GM18951 (cell line): ENCODE measurements around the gene MB21D2.

Experiments used
- POLR2A ChIP-seq: IDR thresholded peaks from 4 replicates; pipeline ENCODE4 v1.6.1; 2011; ENCODE audit warnings: mild to moderate bottlenecking; ENCODE audit not compliant: insufficient read length, insufficient read depth; ENCODE audit errors: extremely low read depth
- in situ Hi-C: fragments of 300-500 bp; cut with MboI; formaldehyde crosslinking; loops from one replicate; pipeline ENCODE4 v1.12.0; 2022; ENCODE audit warnings: low sequenced_read_pairs, mixed read lengths, inconsistent platforms; ENCODE audit not compliant: unreplicated experiment

Gene MB21D2

GRCh38 chr3:192821161-192821560, 96.5 kb downstream of the MB21D2 start:
- no peak for TF ChIP-seq POLR2A
- in situ Hi-C loops = loop anchor here (25.0 kb wide), 1 partner anchor 741 kb away; the partner anchor contains the start of gene ATP13A4

GRCh38 chr3:192820161-192820560, 97.5 kb downstream of the MB21D2 start:
- in situ Hi-C loops = loop anchor here (25.0 kb wide), 1 partner anchor 742 kb away; the partner anchor contains the start of gene ATP13A4
- no peak for TF ChIP-seq POLR2A

- no peak for TF ChIP-seq POLR2A
- in situ Hi-C loops = loop anchor here (5.0 to 25.0 kb wide), 2 partner anchors 223 to 743 kb away; partner anchors contain the start of gene ATP13A4
Measured at GRCh38 chr3:192819001-192819569, 98.6 kb downstream of the MB21D2 start.

GRCh38 chr3:192818126-192818525, 99.5 kb downstream of the MB21D2 start:
- in situ Hi-C loops = loop anchor here (5.0 to 25.0 kb wide), 2 partner anchors 224 to 744 kb away; partner anchors contain the start of gene ATP13A4
- TF ChIP-seq POLR2A = no peak

- in situ Hi-C loops = loop anchor here (5.0 to 25.0 kb wide), 2 partner anchors 225 to 745 kb away; partner anchors contain the start of gene ATP13A4
- TF ChIP-seq POLR2A = no peak
Measured at GRCh38 chr3:192817506-192817905, 100.2 kb downstream of the MB21D2 start.

- no peak for TF ChIP-seq POLR2A
- in situ Hi-C loops = loop anchor here (5.0 to 25.0 kb wide), 2 partner anchors 225 to 745 kb away; partner anchors contain the start of gene ATP13A4
Measured at GRCh38 chr3:192817053-192817452, 100.6 kb downstream of the MB21D2 start.

- in situ Hi-C loops = loop anchor here (5.0 to 25.0 kb wide), 2 partner anchors 226 to 746 kb away; partner anchors contain the start of gene ATP13A4
- no peak for TF ChIP-seq POLR2A
Measured at GRCh38 chr3:192816351-192816750, 101.3 kb downstream of the MB21D2 start.

- in situ Hi-C loops = loop anchor here (25.0 kb wide), 1 partner anchor 749 kb away; the partner anchor contains the start of gene ATP13A4
- TF ChIP-seq POLR2A = no peak
Measured at GRCh38 chr3:192812743-192813383, 104.8 kb downstream of the MB21D2 start.

- no peak for TF ChIP-seq POLR2A
- in situ Hi-C loops = loop anchor here (25.0 kb wide), 1 partner anchor 757 kb away; the partner anchor contains the start of gene ATP13A4
Measured at GRCh38 chr3:192805711-192806110, 111.9 kb downstream of the MB21D2 start.

- TF ChIP-seq POLR2A = no peak
- in situ Hi-C loops = loop anchor here (25.0 kb wide), 1 partner anchor 758 kb away; the partner anchor contains the start of gene ATP13A4
Measured at GRCh38 chr3:192804502-192804901, 113.2 kb downstream of the MB21D2 start.

GRCh38 chr3:192802957-192803899, 114.4 kb downstream of the MB21D2 start:
- no peak for TF ChIP-seq POLR2A
- in situ Hi-C loops = loop anchor here (25.0 kb wide), 1 partner anchor 759 kb away; the partner anchor contains the start of gene ATP13A4

- TF ChIP-seq POLR2A = no peak
- in situ Hi-C loops = loop anchor here (25.0 kb wide), 1 partner anchor 760 kb away; the partner anchor contains the start of gene ATP13A4
Measured at GRCh38 chr3:192801985-192802384, 115.7 kb downstream of the MB21D2 start.
